ENCODE measurements around the gene DNAH10.

The DNAH10 gene

GRCh38 chr12:123912415-123913380, 150.6 kb downstream of the DNAH10 start:
- DNase-seq = no peak

DNA sequence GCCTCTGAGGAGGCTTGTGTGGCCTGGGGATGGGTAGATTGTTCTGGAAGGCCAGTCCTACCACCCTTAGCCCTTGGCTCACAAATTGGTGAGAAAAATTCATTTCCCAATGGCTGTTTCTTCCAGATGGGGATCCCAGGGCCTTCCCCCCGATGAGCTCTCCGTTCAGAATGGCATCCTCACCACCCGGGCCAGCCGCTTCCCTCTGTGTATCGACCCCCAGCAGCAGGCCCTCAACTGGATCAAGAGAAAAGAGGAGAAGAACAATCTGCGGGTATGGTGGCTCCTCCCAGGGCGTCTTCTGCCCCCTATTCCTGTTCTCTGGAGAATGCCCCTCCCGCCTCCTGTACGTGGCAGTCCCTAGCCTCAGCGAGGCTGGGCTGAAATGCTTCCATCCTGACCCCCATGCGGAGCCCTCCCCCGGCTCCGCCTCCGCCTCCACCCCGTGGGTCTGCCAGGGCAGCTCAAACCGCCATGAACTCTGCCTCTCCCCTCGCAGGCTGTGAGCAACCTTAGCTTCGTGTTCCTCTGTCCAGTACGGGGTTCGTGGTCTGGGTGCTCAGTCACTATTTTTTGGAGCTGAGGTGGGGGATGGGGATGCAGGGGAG, 152.7 kb downstream of the DNAH10 start:
- DNase-seq = no peak

DNA sequence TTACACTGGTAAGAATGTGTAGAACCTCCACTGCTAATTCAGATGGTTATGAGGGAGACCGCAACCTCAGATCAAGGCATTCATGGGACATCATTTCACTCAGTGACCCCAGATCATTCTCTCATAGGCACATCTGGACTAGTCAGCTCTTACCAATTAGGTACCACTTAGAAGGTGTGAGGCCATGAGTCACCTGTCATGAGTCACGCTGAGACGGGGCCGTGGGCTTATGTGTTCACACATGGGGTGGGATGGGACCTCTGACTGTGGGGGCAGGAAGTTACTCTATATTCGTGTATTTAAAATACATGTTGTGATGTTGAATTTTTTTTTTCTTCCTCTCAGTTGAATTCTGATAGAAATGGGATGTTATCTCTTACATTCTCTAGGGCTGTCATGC, 154.6 kb downstream of the DNAH10 start:
- no peak for DNase-seq

DNA sequence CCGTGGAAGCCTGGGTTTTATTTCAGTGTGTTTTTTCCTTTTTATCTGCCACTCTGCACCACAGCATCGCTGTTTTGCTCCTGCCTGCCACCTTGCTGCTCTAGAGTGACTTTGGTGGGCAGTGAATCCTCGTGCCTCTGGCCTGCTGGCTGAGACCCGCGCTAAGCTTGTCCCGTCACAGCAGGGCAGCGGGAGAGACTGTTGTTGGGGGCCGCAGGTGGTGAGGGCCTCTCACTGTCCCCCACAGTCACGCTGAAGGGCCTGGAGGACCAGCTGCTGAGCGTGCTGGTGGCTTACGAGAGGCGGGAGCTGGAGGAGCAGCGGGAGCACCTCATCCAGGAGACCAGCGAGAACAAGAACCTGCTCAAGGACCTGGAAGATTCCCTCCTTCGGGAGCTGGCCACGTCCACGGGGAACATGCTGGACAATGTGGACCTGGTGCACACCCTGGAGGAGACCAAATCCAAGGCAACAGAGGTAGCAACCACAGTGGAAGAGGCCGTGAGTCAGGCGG, 155.3 kb downstream of the DNAH10 start:
- no peak for DNase-seq

- DNase-seq = no peak
These were observed 157.9 kb downstream of the DNAH10 start for GRCh38 chr12:123919980-123920360.

DNA sequence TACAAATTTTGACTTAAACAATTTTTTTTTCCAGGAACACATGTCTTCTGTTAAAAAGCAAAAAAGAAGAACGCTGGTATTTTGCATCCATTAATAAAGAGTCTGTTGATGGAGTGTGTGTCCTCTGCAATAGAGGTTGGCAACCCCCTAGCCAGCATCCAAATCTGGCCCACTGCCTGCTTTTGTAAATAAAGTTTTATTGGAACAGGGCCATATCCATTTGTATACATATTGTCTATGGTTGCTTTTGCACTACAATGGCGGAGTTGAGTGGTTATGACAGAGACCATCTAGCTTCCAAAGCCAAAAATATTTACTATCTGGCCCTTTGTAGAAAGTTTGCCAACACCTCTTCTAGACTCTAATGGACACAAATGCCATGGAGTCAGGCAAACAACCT, 160.9 kb downstream of the DNAH10 start:
- no peak for DNase-seq

DNA sequence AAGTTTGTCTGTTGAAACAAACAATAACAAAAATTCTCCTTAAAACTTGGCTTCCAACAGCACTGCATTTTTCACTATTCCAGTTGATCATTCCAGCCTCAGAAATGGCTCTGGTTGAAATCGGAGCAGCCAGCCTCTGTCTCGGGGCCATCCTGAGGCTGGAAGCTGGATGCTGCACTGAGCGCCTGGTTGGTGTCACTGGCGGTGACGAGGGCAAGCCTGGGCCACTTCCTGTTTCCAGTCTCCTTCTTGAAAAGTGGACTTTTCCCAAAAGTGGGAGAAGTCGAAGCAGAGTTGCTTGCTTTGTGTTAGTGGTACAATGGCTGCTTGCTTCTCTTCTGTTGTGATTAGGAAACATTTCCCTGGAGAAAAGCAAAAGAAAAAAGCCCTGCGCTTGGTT, 161.8 kb downstream of the DNAH10 start:
- no peak for DNase-seq

- no peak for DNase-seq
These were observed 162.4 kb downstream of the DNAH10 start for GRCh38 chr12:123924539-123924938.

DNA sequence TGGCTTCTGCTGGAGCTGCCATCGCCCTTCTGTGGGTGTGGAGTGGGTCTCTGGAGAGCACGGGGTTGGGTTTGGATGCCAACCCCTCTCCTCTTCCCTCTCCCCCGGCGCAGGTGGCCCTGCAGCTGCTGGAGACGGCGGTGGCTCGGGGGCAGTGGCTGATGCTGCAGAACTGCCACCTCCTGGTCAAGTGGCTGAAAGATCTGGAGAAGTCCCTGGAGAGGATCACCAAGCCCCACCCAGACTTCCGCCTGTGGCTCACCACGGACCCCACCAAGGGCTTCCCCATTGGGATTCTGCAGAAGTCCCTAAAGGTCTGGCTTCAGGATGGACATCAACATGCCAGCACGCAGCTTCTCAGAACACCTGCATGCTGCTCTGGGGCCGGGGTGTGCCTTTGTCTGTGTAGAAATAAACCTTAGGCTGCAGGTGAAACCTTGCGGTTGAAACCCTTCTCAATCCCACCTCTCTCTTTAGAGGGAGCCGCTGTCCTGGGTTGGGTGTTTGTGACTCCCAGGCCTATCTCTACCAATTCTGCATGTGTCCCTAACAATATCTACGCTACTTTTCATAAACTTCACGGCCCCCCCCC, 166.3 kb downstream of the DNAH10 start:
- no peak for DNase-seq

DNA sequence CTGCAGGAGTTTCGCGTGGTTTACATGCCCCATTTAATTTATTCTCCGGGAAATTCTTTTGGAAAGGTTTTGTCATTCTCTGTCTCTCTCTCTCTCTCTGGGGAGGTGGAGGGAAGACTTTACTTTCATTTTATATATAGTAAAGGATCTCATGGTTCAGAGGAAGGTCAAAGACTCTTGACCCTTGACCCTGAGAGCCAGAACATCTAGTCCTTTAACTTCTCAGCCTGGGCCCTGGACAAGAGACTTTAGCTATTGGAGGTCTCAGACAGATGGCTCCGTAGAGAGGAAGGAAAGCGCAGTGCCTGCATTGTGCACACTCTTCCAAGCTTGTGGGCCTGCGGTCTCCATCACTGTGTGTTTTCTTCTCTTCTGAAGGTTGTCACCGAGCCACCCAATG, 166.8 kb downstream of the DNAH10 start:
- no peak for DNase-seq

- DNase-seq = no peak
These were observed 168.0 kb downstream of the DNAH10 start for GRCh38 chr12:123929946-123930583.

- no peak for DNase-seq
These were observed 169.7 kb downstream of the DNAH10 start for GRCh38 chr12:123931686-123932321.

GRCh38 chr12:123933214-123933613, 171.1 kb downstream of the DNAH10 start:
- no peak for DNase-seq

DNA sequence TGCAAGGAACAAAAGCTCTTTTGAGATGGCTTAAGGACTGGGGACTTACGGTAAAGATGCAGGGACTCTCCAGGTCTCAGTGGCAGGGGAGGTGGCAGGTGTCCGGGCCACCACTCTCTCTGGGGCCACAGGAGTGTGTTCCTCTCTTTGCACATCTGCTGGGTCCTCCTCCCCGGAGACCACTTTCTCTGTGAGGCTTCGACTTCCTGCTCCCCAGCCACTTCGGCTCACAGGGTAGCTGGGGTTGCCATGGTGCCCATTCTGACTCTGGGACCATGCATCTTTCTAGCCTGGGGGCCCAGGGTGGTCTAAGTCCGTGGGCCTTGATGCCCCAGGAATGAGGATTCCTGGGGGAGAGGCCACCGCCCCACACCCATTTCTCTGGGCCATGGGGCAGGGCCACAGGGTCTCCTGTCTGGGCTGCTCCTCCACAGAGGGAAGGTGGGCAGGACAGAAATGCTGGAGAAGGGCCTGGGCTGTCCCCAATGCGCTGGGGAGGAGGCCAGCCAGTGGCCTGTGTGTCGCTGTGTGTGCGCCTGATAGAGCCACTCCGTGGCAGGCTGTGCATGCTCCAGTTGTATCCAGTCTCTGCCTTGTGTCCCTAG, 172.0 kb downstream of the DNAH10 start:
- DNase-seq = no peak

DNA sequence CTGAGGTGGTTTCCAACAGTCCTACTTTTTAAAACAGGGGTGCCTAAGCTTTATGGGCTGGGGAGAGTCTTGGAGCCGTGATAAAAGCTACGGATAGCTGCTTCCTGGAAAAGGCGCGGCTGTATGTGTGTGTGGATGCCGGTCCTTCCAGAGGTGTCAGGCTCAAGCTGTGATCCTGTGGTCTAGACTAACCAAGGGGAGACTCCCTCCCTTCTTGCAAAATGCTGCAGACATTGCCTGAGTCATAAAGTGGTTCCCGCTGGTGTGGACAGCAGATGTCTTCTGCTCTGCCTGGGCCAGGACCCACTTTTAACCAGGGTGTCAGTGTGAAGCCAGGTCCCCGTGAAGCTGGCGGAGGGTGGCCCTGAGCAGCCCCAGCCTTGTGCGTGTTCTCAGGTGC, 172.7 kb downstream of the DNAH10 start:
- DNase-seq = no peak

DNA sequence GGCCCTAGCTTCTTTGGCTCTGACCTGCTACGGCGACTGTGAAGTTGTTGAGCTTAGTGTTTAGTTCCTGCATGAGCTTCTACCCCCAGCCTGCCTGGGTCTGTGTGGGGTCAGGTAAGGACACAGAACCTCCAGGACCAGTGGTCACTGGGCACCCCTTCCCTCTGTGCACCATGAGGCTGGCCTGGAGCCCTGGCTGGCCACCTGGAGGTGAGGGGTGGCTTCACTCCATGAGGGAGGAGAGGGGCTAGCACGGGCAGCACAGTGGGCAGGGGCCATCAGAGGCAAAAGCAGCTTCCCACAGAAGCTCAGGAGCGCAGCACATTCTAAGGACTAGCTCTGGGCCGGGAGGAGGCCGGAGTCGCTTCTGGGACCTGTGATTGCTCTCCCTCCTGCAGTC, 173.9 kb downstream of the DNAH10 start:
- DNase-seq = no peak

GRCh38 chr12:123936471-123936870, 174.4 kb downstream of the DNAH10 start:
- no peak for DNase-seq

DNA sequence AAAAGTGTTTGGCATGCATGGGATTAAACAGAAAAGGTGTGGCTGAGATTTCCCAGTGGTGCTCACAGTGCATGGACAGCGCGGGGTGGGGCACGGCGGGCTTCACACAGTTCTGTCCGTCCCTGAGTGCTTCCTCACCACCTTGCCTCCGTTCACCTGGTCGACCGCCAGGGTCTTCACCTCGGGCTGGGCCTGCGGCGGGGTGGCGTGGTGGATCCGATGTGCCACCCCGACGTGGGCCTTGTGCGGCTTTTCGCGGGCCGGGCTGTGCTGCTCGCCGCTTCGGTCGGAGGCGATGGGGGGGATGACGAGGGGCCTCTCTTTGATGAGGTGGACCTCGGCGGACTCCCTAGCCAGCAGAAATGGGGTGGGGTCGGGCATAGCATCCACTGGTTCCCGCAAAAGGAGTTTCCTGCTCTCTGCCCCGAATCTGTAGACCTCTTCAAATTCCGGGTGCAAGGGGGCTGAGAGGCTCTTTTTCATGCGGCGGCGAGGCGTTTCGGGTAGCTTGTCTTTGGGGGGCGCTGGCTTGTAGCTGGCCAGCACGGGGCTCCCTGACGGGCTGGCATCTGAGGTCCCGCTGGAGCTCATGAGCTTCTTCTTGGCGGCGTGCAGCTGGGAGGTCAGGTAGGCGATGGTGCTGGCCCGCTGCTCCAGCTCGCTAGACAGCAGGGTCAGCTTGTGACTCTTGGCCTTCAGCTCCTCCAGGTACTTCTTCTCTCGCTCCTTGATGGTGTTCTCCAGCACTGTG, 175.0 kb downstream of the DNAH10 start:
- DNase-seq = no peak

GRCh38 chr12:123937707-123938591, 175.8 kb downstream of the DNAH10 start:
- DNase-seq = no peak

DNA sequence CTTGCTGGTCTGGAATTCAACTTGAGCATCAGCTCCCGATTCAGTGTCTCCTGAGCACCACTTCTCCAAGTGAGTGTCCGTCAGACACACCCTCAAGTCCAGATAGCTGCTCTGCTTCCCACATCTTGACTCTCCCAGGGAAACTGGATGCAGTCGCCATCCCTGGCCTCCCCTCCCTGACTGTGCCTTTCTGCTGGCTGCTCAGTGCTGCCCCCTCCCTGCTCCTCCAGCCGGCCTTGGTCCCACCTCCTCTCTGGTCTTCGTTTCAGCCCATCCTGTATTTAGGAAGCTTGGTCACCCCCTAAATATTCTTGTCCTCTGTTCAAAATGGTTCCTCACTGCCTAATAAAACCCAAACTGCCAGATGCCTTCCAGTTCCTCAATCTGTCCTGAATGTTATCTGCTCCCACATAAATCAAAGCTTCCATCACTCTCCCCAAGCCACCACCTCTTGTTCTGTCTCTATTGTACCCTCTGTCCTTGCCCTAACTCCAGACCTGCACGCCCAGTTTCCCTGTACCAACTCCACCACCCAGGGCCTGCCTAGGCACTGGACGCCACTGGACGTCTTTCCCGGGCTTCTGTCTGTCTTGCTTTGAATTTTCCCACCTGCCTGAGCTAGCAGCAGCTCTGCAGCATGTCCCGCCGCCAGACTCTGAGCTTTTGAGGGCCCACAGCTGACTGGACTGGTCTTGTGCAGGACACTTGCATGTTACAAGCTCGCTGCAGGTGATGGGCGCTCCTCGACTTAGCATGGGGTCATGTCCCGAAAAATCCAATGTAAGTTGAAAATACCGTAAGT, 176.8 kb downstream of the DNAH10 start:
- no peak for DNase-seq

Measured in hematopoietic multipotent progenitor cell treated with erythropoietin and hydrocortisone succinate and interleukin-3 and kit ligand, for 8 days (in vitro differentiated cells).